Glutamatergic neuron (in vitro differentiated cells): ENCODE results near the gene GTF2IRD1. TPM values are rescaled to one million over a fixed set of nuclear protein-coding genes. Genes with fewer than 3 reads are reported as not detected.
"Not testable (repeated sequence)": the region's sequence is repeated elsewhere in the genome, so short reads cannot be mapped to it uniquely, and the experiment has no call there.

ENCODE experiments used
- DNase-seq: peaks from one replicate; pipeline ENCODE4 v3.0.0; 2022
- H3K27ac Mint-ChIP-seq: one replicate; pipeline ENCODE4 v1.8.0; 2020; ENCODE audit warnings: mild to moderate bottlenecking, mixed read lengths, inconsistent platforms; ENCODE audit not compliant: unreplicated experiment
- H3K27me3 Mint-ChIP-seq: one replicate; pipeline ENCODE4 v1.8.0; 2020; ENCODE audit warnings: mild to moderate bottlenecking, moderate library complexity, mixed read lengths, inconsistent platforms; ENCODE audit not compliant: unreplicated experiment
- H3K36me3 Mint-ChIP-seq: one replicate; pipeline ENCODE4 v1.8.0; 2020; ENCODE audit warnings: mild to moderate bottlenecking, mixed read lengths, inconsistent platforms; ENCODE audit not compliant: unreplicated experiment
- H3K4me1 Mint-ChIP-seq: one replicate; pipeline ENCODE4 v1.8.0; 2020; ENCODE audit warnings: mild to moderate bottlenecking, low read depth, mixed read lengths, inconsistent platforms; ENCODE audit not compliant: unreplicated experiment
- H3K4me3 Mint-ChIP-seq: one replicate; pipeline ENCODE4 v1.8.0; 2020; ENCODE audit warnings: mild to moderate bottlenecking, mixed read lengths, inconsistent platforms; ENCODE audit not compliant: unreplicated experiment
- H3K9me3 Mint-ChIP-seq: one replicate; pipeline ENCODE4 v1.8.0; 2020; ENCODE audit warnings: mild to moderate bottlenecking, moderate library complexity, mixed read lengths, inconsistent platforms; ENCODE audit not compliant: unreplicated experiment
- total RNA-seq: library from RNA; stranded (reverse); fragmentation: NEBNext Ultra II Directional; extraction: Animal tissue kit (Norgen Biotek cat#: 25700); gene quantifications from one replicate; pipeline ENCODE4 v1.2.1, GENCODE V29; 2021; ENCODE audit not compliant: unreplicated experiment
- TF ChIP-seq, protein P1 (sequence below): fragments of 200-600 bp; sonication (generic); IDR thresholded peaks from one replicate; pipeline ENCODE4 v1.5.0; 2021; ENCODE audit not compliant: partially characterized antibody, unreplicated experiment

The GTF2IRD1 gene
- total RNA-seq, 1 donor from 2014 or later: 59.4 TPM

DNA sequence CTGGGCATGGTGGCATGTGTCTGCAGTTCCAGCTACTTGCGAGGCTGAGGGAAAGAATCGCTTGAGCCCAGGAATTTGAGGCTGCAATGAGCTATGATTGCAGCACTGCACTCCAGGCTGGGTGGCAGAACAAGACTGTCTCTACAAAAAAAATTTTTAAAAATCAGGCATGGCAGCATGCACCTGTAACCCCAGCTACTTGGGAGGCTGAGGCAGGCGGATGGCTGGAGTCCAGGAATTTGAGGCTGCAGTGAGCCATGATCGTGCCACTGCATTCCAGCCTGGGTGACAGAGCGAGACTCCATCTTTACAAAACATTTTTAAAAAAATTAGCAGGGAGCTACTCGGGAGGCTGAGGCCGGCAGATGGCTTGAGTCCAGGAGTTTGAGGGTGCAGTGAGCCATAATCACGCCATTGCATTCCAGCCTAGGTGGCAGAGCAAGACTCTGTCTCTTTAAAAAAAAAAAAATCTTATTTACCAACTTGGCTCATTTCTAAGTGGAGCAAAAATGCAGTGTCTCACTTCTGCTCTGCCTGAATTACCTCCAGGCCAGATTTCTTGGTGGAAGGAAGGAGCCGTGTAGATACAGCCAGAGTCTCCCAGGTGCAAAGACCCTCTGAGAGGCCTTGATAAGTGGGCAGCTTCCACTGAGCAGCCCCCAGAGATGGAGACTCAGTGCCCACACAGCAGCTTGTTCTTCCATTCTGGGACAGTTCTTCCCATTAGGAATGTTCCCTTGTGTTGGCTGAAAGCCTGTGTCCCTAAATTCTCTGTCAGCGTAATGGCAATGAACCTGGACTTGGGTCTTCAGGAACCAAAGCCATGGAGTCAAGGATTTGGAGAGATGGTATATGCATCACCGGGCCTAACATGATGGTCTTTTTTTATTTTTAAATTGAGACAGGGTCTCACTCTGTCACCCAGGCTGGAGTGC lies 30.0 kb downstream of the GTF2IRD1 start:
- TF ChIP-seq, protein P1, sequence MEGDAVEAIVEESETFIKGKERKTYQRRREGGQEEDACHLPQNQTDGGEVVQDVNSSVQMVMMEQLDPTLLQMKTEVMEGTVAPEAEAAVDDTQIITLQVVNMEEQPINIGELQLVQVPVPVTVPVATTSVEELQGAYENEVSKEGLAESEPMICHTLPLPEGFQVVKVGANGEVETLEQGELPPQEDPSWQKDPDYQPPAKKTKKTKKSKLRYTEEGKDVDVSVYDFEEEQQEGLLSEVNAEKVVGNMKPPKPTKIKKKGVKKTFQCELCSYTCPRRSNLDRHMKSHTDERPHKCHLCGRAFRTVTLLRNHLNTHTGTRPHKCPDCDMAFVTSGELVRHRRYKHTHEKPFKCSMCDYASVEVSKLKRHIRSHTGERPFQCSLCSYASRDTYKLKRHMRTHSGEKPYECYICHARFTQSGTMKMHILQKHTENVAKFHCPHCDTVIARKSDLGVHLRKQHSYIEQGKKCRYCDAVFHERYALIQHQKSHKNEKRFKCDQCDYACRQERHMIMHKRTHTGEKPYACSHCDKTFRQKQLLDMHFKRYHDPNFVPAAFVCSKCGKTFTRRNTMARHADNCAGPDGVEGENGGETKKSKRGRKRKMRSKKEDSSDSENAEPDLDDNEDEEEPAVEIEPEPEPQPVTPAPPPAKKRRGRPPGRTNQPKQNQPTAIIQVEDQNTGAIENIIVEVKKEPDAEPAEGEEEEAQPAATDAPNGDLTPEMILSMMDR: no peak
- no peak for DNase-seq
- Mint-ChIP-seq H3K4me1 (peaks cover 9% of the 10 kb centered on the region), H3K27me3 (peaks cover 4% of the 10 kb centered on the region), H3K27ac (no peak overlapping the region), H3K4me3 (no peak overlapping the region), H3K9me3 (peaks cover 1% of the 10 kb centered on the region), H3K36me3 (no peaks in the 10 kb centered on the region)

DNA sequence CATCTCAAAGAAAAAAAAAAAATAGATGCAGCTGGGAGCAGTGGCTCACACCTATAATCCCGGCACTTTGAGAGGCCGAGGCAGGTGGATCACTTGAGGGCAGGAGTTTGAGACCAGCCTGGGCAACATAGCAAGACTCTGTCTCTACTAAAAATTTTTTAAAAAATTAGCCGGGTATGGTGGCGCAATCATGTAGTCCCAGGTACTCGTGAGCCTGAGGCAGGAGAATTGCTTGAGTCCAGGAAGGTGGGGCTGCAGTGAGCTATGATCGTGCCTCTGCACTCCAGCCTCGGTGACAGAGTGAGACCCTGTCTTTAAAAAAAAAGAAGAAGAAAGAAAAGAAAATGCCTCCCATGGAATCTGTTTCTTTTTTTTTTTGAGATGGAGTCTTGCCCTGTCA lies 31.9 kb downstream of the GTF2IRD1 start:
- Mint-ChIP-seq H3K36me3 (no peaks in the 10 kb centered on the region), H3K27me3 (peaks cover 6% of the 10 kb centered on the region), H3K9me3 (peaks cover 1% of the 10 kb centered on the region), H3K4me1 (peaks cover 7% of the 10 kb centered on the region), H3K27ac (no peak overlapping the region), H3K4me3 (no peak overlapping the region)
- TF ChIP-seq, protein P1: no peak
- DNase-seq: no peak

DNA sequence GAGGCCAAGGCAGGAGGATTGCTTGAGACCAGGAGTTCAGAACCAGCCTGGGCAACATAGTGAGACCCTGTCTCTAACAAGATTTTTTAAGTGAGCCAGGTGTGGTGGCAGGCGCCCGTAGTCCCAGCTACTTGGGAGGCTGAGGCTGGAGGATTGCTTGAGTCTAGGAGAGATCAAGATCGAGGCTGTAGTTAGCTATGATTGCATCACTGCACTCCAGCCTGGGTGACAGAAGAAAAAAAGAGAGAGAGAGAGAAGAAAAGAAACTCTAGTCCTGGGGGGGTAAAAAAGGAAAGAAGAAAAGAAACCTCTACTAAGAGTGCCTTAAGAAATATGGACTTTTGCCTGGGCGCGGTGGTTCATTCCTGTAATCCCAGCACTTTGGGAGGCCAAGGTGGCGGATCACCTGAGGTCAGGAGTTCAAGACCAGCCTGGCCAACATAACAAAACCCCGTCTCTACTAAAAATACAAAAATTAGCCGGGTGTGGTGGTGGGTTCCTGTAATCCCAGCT lies 34.9 kb downstream of the GTF2IRD1 start:
- H3K4me3 Mint-ChIP-seq, H3K27me3 Mint-ChIP-seq, H3K27ac Mint-ChIP-seq, DNase-seq, H3K4me1 Mint-ChIP-seq, H3K9me3 Mint-ChIP-seq, H3K36me3 Mint-ChIP-seq: not testable (repeated sequence)

DNA sequence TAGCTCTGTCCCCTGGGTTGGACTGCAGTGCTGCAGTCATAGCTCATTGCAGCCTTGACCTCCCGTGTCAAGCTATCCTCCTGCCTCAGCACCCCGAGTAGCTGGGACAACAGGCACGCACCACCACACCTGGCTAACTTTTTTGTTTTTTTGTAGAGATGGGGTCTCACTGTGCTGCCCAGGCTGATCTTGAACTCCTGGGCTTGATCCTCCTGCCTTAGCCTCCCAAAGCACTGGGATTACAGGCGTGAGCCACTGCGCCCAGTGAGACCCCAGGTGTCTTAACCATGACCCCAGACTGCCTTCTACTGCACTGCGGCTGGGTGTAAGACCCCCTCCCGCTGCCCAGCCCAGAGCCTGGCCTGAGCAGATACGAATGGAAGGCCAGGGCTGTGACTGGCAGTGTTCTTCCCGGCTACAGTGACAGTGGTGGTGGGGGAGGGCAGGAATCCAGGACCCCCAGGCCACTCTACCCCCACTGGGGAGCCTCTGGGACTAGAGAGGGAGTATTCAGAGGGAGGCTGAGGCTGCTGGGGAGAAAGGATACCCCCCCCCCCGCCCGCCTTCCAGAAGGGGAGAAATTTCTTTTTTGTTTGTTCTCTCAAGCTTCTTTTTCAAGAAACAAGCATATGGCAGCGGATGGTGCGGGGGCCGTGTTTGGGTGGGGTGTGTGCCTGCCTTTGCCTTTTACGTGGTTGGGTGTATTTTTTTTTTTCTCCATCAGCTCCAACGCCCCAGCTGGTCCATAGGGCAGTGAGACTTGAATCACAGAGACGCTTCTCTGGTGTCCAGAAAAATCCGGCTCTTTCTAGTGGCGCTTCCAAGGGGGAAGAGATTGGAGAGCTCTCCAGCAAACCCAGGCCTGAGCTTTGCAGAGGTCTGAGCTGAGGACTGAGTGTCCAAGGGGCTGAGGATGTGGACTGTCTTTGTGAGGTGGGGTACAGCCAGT lies 36.6 kb downstream of the GTF2IRD1 start:
- Mint-ChIP-seq H3K27me3 (peaks cover 7% of the 10 kb centered on the region), H3K4me1 (peaks cover 3% of the 10 kb centered on the region), H3K9me3 (peaks cover 4% of the 10 kb centered on the region), H3K27ac (peak overlapping the region; percentile 87), H3K4me3 (no peak overlapping the region), H3K36me3 (peaks cover 8% of the 10 kb centered on the region)
- no peak for DNase-seq
- TF ChIP-seq, protein P1: no peak

DNA sequence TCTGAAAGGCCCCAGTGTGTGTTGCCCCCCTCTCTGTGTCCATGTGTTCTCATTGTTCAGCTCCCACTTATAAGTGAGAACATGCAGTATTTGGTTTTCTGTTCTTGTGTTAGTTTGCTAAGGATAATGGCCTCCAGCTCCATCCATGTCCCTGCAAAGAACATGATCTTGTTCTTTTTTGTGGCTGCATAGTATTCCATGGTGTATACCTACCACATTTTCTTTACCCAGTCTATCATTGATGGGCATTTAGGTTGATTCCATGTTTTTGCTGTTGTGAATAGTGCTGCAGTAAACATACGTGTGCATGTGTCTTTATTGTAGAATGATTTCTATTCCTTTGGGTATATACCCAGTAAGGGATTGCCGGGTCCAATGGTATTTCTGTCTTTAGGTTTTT lies 37.8 kb downstream of the GTF2IRD1 start:
- not testable (repeated sequence) for H3K4me3 Mint-ChIP-seq, H3K36me3 Mint-ChIP-seq, DNase-seq, H3K4me1 Mint-ChIP-seq, H3K27ac Mint-ChIP-seq, H3K27me3 Mint-ChIP-seq, H3K9me3 Mint-ChIP-seq
